GM12892 (cell line): ENCODE results near the gene ALKBH6.

Source experiments
- POLR2A ChIP-seq: IDR thresholded peaks from 2 replicates; pipeline ENCODE4 v1.6.1; 2011; ENCODE audit warnings: low read depth, low read length, control low read depth
- POLR2AphosphoS5 ChIP-seq: IDR thresholded peaks from 2 replicates; pipeline ENCODE4 v1.6.1; 2011; ENCODE audit warnings: low read depth, low read length, control low read depth
- TAF1 ChIP-seq: IDR thresholded peaks from 2 replicates; pipeline ENCODE4 v1.6.1; 2011; ENCODE audit warnings: low read depth, mild to moderate bottlenecking, control low read depth, low read length, borderline replicate concordance

- TF ChIP-seq POLR2A: no peak
- no peak for TF ChIP-seq TAF1
- no peak for TF ChIP-seq POLR2AphosphoS5
Measured at GRCh38 chr19:36032251-36033104, 18.5 kb upstream of the ALKBH6 start, which contains the start of gene CLIP3.
